ENCODE results near the gene ACP7. TPM values are rescaled to one million over a fixed set of nuclear protein-coding genes. Genes with fewer than 3 reads are reported as not detected.

Gene ACP7
- total and polyA plus RNA-seq, 9 of the 15 experiments (the other 6 are each of a cell fraction or from before 2014, with no cell fraction given): not detected

- TF ChIP-seq ZNF551 (CRISPR knock-in tag; IDR thresholded peaks at IDR 0.05): no peak
- TF ChIP-seq ID3 (CRISPR knock-in tag; IDR thresholded peaks at IDR 0.05): no peak
- no peak for TF ChIP-seq ID3 (tag; IDR thresholded peaks at IDR 0.05)
- TF ChIP-seq EGR1 (conservative IDR thresholded peaks at IDR 0.05): no peak
- TF ChIP-seq ZBTB34 (CRISPR knock-in tag; IDR thresholded peaks at IDR 0.05): no peak
- TF ChIP-seq ZNF354B (CRISPR knock-in tag; IDR thresholded peaks at IDR 0.05): no peak
- no peak for TF ChIP-seq TAF9B (IDR thresholded peaks at IDR 0.05; ENCODE audit: partially characterized antibody)
- peak in 1 of 2 experiments; percentile 47; a peak in 2 of 4 replicates for TF ChIP-seq KDM1A (IDR thresholded peaks at IDR 0.05)
- TF ChIP-seq DMBX1 (CRISPR knock-in tag; IDR thresholded peaks at IDR 0.05; ENCODE audit: borderline replicate concordance): 0 out of 2 replicates have a peak, but pooled peaks have one; percentile 17
- TF ChIP-seq ZNF76 (CRISPR knock-in tag; IDR thresholded peaks at IDR 0.05; ENCODE audit: borderline replicate concordance): no peak
- TF ChIP-seq SMAD4 (CRISPR knock-in tag; conservative IDR thresholded peaks at IDR 0.05): peak; percentile 84
- no peak for TF ChIP-seq RFX5 (IDR thresholded peaks at IDR 0.05; ENCODE audit: low read depth, low read length)
- no peak for TF ChIP-seq ZNF695 (CRISPR knock-in tag; IDR thresholded peaks at IDR 0.05)
- TF ChIP-seq NEUROD1 (IDR thresholded peaks at IDR 0.05; ENCODE audit: borderline replicate concordance, low read depth, low read length, partially characterized antibody): no peak
- no peak for TF ChIP-seq IRF2 (CRISPR knock-in tag; IDR thresholded peaks at IDR 0.05)
- no peak for TF ChIP-seq ZNF717 (CRISPR knock-in tag; IDR thresholded peaks at IDR 0.05)
- no peak for TF ChIP-seq SLC30A9 (CRISPR knock-in tag; IDR thresholded peaks at IDR 0.05)
- peak; percentile 66 for TF ChIP-seq TAL1 (IDR thresholded peaks at IDR 0.05)
- no peak for TF ChIP-seq MBD1 (CRISPR knock-in tag; IDR thresholded peaks at IDR 0.05)
- peak; percentile 26; the same call in 1 of the 2 replicates for TF ChIP-seq DPF2 (IDR thresholded peaks at IDR 0.05)
- TF ChIP-seq ATF2 (CRISPR knock-in tag; IDR thresholded peaks at IDR 0.05): no peak
- TF ChIP-seq PHF8 (IDR thresholded peaks at IDR 0.05; ENCODE audit: borderline replicate concordance, low read length): no peak
- no peak for TF ChIP-seq GTF2B (IDR thresholded peaks at IDR 0.05; ENCODE audit: extremely low read depth, insufficient read length)
- no peak for TF ChIP-seq MBD2 (IDR thresholded peaks at IDR 0.05; ENCODE audit: borderline replicate concordance, low read depth)
- 0 out of 2 replicates have a peak, but pooled peaks have one; percentile 36 for TF ChIP-seq MTA2 (IDR thresholded peaks at IDR 0.05; ENCODE audit: low read depth)
Measured at GRCh38 chr19:39139971-39140453, 55.8 kb downstream of the ACP7 start (continued).

Measured in K562 (cell line).